PFSK-1 (cell line): Measurements from ENCODE around the gene GET4.

ENCODE experiments used
- FOXP2 ChIP-seq: optimal IDR thresholded peaks from 2 replicates; pipeline ENCODE3; 2011; ENCODE audit warnings: borderline replicate concordance, control low read depth, inconsistent platforms; ENCODE audit not compliant: insufficient read depth; ENCODE audit errors: extremely low read length, extremely low read depth
- POLR2AphosphoS5 ChIP-seq: IDR thresholded peaks from 2 replicates; pipeline ENCODE4 v1.6.1; 2012; ENCODE audit warnings: low read depth, mild to moderate bottlenecking, control low read depth, low read length, moderate library complexity
- REST ChIP-seq, 2 experiments: IDR thresholded peaks; 2 replicates each; pipeline versions ENCODE4 v1.6.1 to v1.8.0; 2011 to 2012; ENCODE audit warnings: low read depth in 2 of 2, low read length in 2 of 2, control low read depth in 1 of 2, inconsistent platforms in 1 of 2, mild to moderate bottlenecking in 1 of 2, moderate library complexity in 1 of 2; ENCODE audit not compliant: insufficient read depth in 1 of 2
- SIN3A ChIP-seq: IDR thresholded peaks from 2 replicates; pipeline ENCODE4 v1.6.1; 2012; ENCODE audit warnings: mild to moderate bottlenecking, low read length, moderate library complexity, borderline replicate concordance; ENCODE audit not compliant: insufficient read depth
- TAF1 ChIP-seq: IDR thresholded peaks from 2 replicates; pipeline ENCODE4 v1.6.1; 2012; ENCODE audit warnings: low read length, control low read depth, borderline replicate concordance; ENCODE audit not compliant: insufficient read depth

The GET4 gene

GRCh38 chr7:875051-875450 lies 1.3 kb upstream of the GET4 start:
- no peak for TF ChIP-seq TAF1
- no peak for TF ChIP-seq REST (IDR thresholded peaks at IDR 0.05; ENCODE audit: insufficient read depth in 1 of 2, low read depth in 2 of 2, low read length in 2 of 2)
- TF ChIP-seq FOXP2: no peak
- TF ChIP-seq SIN3A: no peak
- TF ChIP-seq POLR2AphosphoS5: no peak

GRCh38 chr7:875476-876076 lies 778 bp upstream of the GET4 start:
- no peak for TF ChIP-seq POLR2AphosphoS5
- TF ChIP-seq REST (IDR thresholded peaks at IDR 0.05; ENCODE audit: insufficient read depth in 1 of 2, low read depth in 2 of 2, low read length in 2 of 2): no peak
- TF ChIP-seq FOXP2: no peak

DNA sequence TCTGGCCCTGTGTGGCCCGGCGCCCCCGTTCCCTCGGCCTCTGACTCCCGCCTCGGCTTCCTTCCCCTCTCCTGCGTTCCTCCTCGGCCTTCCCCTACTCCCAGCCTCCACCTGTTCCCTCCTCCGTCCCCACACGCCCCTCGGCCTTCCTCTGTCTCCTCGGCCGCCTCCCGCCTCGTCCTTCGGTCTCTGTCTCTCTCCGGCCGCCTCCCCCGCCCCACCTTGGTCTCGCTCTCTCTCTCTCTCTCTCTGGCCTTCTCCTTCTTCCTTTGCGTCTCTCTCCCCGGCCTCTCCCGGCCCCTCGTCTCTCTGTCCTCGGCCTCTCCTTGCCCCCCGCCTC lies 588 bp downstream of the GET4 start:
- TF ChIP-seq TAF1 (no peak), FOXP2 (no peak), SIN3A (no peak), REST (IDR thresholded peaks at IDR 0.05; ENCODE audit: insufficient read depth in 1 of 2, low read depth in 2 of 2, low read length in 2 of 2) (no peak), POLR2AphosphoS5 (no peak)

DNA sequence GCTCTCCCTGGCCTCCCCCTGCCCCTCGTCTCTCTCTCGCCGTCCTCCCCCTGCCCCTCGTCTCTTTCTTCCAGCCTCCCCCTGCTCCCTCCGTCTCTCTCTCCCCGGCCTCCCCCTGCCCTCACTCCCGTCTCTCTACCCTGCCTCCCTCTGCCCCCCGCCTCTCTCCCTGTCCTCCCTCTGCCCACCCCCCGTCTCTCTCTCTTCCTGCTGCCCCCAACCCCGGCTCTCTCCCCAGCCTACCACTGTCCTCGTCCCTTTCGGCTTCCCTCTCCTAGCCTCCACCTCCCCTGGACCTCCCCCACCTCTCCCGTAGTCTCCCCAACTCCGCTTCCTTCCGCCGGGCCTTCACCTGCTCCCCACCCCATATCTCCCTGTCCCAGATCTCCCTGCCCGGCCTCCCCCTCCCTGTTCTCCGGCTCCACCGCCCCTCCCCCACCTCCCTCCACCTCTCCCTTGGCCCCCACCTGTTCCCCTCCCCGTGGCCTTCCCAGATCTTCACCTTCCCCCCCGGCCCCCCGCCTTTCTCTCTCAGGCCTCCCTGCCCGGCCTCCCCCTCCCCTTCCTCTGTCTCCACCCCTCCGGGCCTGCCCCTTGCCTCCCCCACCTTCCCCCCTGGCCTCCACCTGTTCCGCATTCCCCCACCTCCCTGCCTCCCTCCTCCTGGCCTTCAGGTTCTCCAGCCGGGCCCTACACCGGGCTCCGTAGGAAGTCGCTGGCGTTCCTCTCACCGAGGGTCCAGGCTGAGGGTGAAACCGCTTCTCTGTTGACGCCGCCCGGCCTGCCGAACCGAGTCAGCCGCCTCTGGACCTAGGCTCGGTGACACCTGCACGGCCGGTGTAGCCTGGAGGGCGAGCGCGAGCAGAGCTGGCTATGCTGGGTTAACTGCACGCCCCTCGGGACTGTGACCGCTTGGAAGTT lies 1.2 kb downstream of the GET4 start:
- no peak for TF ChIP-seq TAF1
- TF ChIP-seq SIN3A: no peak
- no peak for TF ChIP-seq POLR2AphosphoS5
- no peak for TF ChIP-seq REST (IDR thresholded peaks at IDR 0.05; ENCODE audit: insufficient read depth in 1 of 2, low read depth in 2 of 2, low read length in 2 of 2)
- TF ChIP-seq FOXP2: no peak
